HepG2 (cell line): Measurements from ENCODE around the gene SLC12A5. TPM values are rescaled to one million over a fixed set of nuclear protein-coding genes. Genes with fewer than 3 reads are reported as not detected.

Experiments used
- ADNP ChIP-seq: sonication (generic); formaldehyde crosslinking; IDR thresholded peaks from 2 replicates; pipeline ENCODE4 v1.4.0; 2020; ENCODE audit warnings: missing genetic modification reagents
- CBX1 ChIP-seq: IDR thresholded peaks from one replicate; pipeline ENCODE4 v1.6.1; 2016; ENCODE audit warnings: antibody characterized with exemption, low read depth
- CENPT ChIP-seq: sonication (generic); formaldehyde crosslinking; IDR thresholded peaks from 2 replicates; pipeline ENCODE4 v1.8.0; 2022; ENCODE audit warnings: low read depth, mild to moderate bottlenecking, moderate library complexity, missing genetic modification reagents
- ETV5 ChIP-seq: IDR thresholded peaks from 2 replicates; pipeline ENCODE4 v1.6.1; 2018; ENCODE audit warnings: missing biosample characterization, missing genetic modification reagents, inconsistent platforms, borderline replicate concordance
- HNRNPL ChIP-seq: fragments of 200-400 bp; formaldehyde crosslinking; IDR thresholded peaks from 2 replicates; pipeline ENCODE4 v1.6.1; 2017; ENCODE audit warnings: mild to moderate bottlenecking, low read depth, low read length
- RAD21 ChIP-seq: fragments of 450-650 bp; formaldehyde crosslinking; IDR thresholded peaks from 2 replicates; pipeline ENCODE4 v1.5.0; 2020; ENCODE audit warnings: mild to moderate bottlenecking
- ZFP36L1 ChIP-seq: sonication (generic); formaldehyde crosslinking; IDR thresholded peaks from 2 replicates; pipeline ENCODE4 v1.8.0; 2022; ENCODE audit warnings: mild to moderate bottlenecking, missing genetic modification reagents, moderate library complexity
- ZNF24 ChIP-seq: fragments of 450-650 bp; IDR thresholded peaks from 2 replicates; pipeline ENCODE4 v1.6.1; 2017; ENCODE audit warnings: antibody characterized with exemption, mild to moderate bottlenecking
- polyA plus RNA-seq, 8 experiments: library from polyadenylated mRNA; depleted of rRNA in 3 of 8; stranded (reverse) in 7 of 8; unstranded in 1 of 8; fragments of >200 nt; fragmentation: Illumina TruSeq in 4 of 8; extraction: Trizol in 4 of 8; gene quantifications; 2 replicates each; pipeline versions ENCODE4 v1.2.1 to v1.2.3, GENCODE V29; 2011 to 2016; ENCODE audit warnings: low read depth in 4 of 8, missing spikeins in 1 of 8, mixed read lengths in 1 of 8; ENCODE audit not compliant: insufficient read depth in 1 of 8
- total RNA-seq, 5 experiments: library from RNA; depleted of rRNA; stranded (reverse); fragments of >200 nt; fragmentation: Illumina TruSeq; extraction: Trizol; gene quantifications; 2 replicates each; pipeline ENCODE4 v1.2.3, GENCODE V29; 2016; ENCODE audit warnings: low read depth in 1 of 5
- TF ChIP-seq, protein P1 (sequence below): IDR thresholded peaks from 2 replicates; pipeline ENCODE4 v1.6.1; 2016
- TF ChIP-seq, protein P2 (sequence below): sonication (generic); formaldehyde crosslinking; IDR thresholded peaks from 2 replicates; pipeline ENCODE4 v1.4.0; 2020; ENCODE audit warnings: mild to moderate bottlenecking, low read depth, missing genetic modification reagents
- TF ChIP-seq, protein P3 (sequence below): sonication (generic); formaldehyde crosslinking; conservative IDR thresholded peaks from 2 replicates; pipeline ENCODE4 v1.5.0; 2020; ENCODE audit warnings: missing genetic modification reagents
- TF ChIP-seq, protein P4 (sequence below): sonication (generic); formaldehyde crosslinking; IDR thresholded peaks from 2 replicates; pipeline ENCODE4 v1.4.0; 2020; ENCODE audit warnings: missing genetic modification reagents, mild to moderate bottlenecking, borderline replicate concordance
- TF ChIP-seq, protein P5 (sequence below): sonication (generic); formaldehyde crosslinking; IDR thresholded peaks from 2 replicates; pipeline ENCODE4 v1.4.0; 2020; ENCODE audit warnings: missing genetic modification reagents, mild to moderate bottlenecking, borderline replicate concordance
- TF ChIP-seq, protein P6 (sequence below): sonication (generic); formaldehyde crosslinking; IDR thresholded peaks from 2 replicates; pipeline ENCODE4 v1.5.1; 2020; ENCODE audit warnings: missing genetic modification reagents, mild to moderate bottlenecking, borderline replicate concordance
- TF ChIP-seq, protein P7 (sequence below): sonication (generic); formaldehyde crosslinking; IDR thresholded peaks from 2 replicates; pipeline ENCODE4 v1.5.1; 2020; ENCODE audit warnings: mild to moderate bottlenecking, missing genetic modification reagents, moderate library complexity

Gene SLC12A5
- total and polyA plus RNA-seq, 2 of the 13 experiments (the other 11 are each of a cell fraction or from before 2014, with no cell fraction given), result 4.3 to 5.4 TPM

DNA sequence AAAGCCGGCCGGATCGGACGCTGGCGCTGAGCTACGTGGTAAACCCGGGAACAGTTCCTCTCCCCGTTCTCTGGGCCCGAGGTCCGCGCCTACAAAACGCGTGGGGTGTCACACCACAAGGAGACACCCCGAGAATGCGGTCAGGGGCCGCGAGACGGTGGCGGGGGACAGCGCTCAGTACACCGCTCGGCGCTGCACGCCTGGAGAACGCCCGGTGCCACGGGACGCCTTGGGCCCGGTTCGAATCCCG is 60.1 kb downstream of the SLC12A5 start (continued):
- TF ChIP-seq, protein P1, sequence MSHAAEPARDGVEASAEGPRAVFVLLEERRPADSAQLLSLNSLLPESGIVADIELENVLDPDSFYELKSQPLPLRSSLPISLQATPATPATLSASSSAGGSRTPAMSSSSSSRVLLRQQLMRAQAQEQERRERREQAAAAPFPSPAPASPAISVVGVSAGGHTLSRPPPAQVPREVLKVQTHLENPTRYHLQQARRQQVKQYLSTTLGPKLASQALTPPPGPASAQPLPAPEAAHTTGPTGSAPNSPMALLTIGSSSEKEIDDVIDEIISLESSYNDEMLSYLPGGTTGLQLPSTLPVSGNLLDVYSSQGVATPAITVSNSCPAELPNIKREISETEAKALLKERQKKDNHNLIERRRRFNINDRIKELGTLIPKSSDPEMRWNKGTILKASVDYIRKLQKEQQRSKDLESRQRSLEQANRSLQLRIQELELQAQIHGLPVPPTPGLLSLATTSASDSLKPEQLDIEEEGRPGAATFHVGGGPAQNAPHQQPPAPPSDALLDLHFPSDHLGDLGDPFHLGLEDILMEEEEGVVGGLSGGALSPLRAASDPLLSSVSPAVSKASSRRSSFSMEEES (CRISPR knock-in tag), result no peak
- no peak for TF ChIP-seq CBX1
- no peak for TF ChIP-seq CENPT (CRISPR knock-in tag)
- TF ChIP-seq, protein P2, sequence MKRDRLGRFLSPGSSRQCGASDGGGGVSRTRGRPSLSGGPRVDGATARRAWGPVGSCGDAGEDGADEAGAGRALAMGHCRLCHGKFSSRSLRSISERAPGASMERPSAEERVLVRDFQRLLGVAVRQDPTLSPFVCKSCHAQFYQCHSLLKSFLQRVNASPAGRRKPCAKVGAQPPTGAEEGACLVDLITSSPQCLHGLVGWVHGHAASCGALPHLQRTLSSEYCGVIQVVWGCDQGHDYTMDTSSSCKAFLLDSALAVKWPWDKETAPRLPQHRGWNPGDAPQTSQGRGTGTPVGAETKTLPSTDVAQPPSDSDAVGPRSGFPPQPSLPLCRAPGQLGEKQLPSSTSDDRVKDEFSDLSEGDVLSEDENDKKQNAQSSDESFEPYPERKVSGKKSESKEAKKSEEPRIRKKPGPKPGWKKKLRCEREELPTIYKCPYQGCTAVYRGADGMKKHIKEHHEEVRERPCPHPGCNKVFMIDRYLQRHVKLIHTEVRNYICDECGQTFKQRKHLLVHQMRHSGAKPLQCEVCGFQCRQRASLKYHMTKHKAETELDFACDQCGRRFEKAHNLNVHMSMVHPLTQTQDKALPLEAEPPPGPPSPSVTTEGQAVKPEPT (CRISPR knock-in tag), result no peak; the same call in 1 of the 2 replicates
- TF ChIP-seq ZFP36L1 (CRISPR knock-in tag), result no peak
- TF ChIP-seq, protein P3, sequence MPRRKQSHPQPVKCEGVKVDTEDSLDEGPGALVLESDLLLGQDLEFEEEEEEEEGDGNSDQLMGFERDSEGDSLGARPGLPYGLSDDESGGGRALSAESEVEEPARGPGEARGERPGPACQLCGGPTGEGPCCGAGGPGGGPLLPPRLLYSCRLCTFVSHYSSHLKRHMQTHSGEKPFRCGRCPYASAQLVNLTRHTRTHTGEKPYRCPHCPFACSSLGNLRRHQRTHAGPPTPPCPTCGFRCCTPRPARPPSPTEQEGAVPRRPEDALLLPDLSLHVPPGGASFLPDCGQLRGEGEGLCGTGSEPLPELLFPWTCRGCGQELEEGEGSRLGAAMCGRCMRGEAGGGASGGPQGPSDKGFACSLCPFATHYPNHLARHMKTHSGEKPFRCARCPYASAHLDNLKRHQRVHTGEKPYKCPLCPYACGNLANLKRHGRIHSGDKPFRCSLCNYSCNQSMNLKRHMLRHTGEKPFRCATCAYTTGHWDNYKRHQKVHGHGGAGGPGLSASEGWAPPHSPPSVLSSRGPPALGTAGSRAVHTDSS (CRISPR knock-in tag), result no peak
- no peak for TF ChIP-seq HNRNPL
- TF ChIP-seq, protein P4, sequence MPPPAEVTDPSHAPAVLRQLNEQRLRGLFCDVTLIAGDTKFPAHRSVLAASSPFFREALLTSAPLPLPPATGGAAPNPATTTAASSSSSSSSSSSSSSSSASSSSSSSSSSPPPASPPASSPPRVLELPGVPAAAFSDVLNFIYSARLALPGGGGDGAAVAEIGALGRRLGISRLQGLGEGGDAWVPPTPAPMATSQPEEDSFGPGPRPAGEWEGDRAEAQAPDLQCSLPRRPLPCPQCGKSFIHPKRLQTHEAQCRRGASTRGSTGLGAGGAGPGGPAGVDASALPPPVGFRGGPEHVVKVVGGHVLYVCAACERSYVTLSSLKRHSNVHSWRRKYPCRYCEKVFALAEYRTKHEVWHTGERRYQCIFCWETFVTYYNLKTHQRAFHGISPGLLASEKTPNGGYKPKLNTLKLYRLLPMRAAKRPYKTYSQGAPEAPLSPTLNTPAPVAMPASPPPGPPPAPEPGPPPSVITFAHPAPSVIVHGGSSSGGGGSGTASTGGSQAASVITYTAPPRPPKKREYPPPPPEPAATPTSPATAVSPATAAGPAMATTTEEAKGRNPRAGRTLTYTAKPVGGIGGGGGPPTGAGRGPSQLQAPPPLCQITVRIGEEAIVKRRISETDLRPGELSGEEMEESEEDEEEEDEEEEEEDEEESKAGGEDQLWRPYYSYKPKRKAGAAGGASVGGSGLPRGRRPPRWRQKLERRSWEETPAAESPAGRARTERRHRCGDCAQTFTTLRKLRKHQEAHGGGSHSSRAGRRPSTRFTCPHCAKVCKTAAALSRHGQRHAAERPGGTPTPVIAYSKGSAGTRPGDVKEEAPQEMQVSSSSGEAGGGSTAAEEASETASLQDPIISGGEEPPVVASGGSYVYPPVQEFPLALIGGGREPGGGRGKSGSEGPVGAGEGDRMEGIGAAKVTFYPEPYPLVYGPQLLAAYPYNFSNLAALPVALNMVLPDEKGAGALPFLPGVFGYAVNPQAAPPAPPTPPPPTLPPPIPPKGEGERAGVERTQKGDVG (CRISPR knock-in tag), result no peak
- TF ChIP-seq ETV5 (CRISPR knock-in tag), result no peak
- no peak for TF ChIP-seq ADNP
- TF ChIP-seq, protein P5, sequence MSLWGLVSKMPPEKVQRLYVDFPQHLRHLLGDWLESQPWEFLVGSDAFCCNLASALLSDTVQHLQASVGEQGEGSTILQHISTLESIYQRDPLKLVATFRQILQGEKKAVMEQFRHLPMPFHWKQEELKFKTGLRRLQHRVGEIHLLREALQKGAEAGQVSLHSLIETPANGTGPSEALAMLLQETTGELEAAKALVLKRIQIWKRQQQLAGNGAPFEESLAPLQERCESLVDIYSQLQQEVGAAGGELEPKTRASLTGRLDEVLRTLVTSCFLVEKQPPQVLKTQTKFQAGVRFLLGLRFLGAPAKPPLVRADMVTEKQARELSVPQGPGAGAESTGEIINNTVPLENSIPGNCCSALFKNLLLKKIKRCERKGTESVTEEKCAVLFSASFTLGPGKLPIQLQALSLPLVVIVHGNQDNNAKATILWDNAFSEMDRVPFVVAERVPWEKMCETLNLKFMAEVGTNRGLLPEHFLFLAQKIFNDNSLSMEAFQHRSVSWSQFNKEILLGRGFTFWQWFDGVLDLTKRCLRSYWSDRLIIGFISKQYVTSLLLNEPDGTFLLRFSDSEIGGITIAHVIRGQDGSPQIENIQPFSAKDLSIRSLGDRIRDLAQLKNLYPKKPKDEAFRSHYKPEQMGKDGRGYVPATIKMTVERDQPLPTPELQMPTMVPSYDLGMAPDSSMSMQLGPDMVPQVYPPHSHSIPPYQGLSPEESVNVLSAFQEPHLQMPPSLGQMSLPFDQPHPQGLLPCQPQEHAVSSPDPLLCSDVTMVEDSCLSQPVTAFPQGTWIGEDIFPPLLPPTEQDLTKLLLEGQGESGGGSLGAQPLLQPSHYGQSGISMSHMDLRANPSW (CRISPR knock-in tag), result no peak
- TF ChIP-seq, protein P6, sequence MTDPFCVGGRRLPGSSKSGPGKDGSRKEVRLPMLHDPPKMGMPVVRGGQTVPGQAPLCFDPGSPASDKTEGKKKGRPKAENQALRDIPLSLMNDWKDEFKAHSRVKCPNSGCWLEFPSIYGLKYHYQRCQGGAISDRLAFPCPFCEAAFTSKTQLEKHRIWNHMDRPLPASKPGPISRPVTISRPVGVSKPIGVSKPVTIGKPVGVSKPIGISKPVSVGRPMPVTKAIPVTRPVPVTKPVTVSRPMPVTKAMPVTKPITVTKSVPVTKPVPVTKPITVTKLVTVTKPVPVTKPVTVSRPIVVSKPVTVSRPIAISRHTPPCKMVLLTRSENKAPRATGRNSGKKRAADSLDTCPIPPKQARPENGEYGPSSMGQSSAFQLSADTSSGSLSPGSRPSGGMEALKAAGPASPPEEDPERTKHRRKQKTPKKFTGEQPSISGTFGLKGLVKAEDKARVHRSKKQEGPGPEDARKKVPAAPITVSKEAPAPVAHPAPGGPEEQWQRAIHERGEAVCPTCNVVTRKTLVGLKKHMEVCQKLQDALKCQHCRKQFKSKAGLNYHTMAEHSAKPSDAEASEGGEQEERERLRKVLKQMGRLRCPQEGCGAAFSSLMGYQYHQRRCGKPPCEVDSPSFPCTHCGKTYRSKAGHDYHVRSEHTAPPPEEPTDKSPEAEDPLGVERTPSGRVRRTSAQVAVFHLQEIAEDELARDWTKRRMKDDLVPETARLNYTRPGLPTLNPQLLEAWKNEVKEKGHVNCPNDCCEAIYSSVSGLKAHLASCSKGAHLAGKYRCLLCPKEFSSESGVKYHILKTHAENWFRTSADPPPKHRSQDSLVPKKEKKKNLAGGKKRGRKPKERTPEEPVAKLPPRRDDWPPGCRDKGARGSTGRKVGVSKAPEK (CRISPR knock-in tag), result no peak
- no peak for TF ChIP-seq ZNF24
- no peak for TF ChIP-seq RAD21 (CRISPR knock-in tag)
- TF ChIP-seq, protein P7, sequence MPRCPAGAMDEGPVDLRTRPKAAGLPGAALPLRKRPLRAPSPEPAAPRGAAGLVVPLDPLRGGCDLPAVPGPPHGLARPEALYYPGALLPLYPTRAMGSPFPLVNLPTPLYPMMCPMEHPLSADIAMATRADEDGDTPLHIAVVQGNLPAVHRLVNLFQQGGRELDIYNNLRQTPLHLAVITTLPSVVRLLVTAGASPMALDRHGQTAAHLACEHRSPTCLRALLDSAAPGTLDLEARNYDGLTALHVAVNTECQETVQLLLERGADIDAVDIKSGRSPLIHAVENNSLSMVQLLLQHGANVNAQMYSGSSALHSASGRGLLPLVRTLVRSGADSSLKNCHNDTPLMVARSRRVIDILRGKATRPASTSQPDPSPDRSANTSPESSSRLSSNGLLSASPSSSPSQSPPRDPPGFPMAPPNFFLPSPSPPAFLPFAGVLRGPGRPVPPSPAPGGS (CRISPR knock-in tag), result no peak
